WTC11 (cell line): Measurements from ENCODE around the gene GTF2H4. TPM values are rescaled to one million over a fixed set of nuclear protein-coding genes. Genes with fewer than 3 reads are reported as not detected.
"Not testable (repeated sequence)": the region's sequence is repeated elsewhere in the genome, so short reads cannot be mapped to it uniquely, and the experiment has no call there.

Experiments
- ATAC-seq: fragments of 200-7000 bp; cut with Tn5 transposase; 2 replicates; pipeline ENCODE4 v1.10.0; 2021; ENCODE audit warnings: mild to moderate bottlenecking, moderate library complexity
- CTCF ChIA-PET: fragments of 300-600 bp; sonication (Branson Sonifier 250); formaldehyde crosslinking; loops from one replicate; lab custom pipeline; 2021; ENCODE audit warnings: antibody characterized with exemption; lab: Charles Lee
- POLR2A ChIA-PET: fragments of 350-600 bp; sonication (Branson Sonifier 250); formaldehyde crosslinking; loops from one replicate; lab custom pipeline; 2021; ENCODE audit warnings: antibody characterized with exemption; lab: Charles Lee
- DNase-seq: peaks from one replicate; pipeline ENCODE4 v3.0.0; 2021; ENCODE audit warnings: low spot score
- H3K27ac Mint-ChIP-seq: 2 replicates; pipeline ENCODE4 v1.8.0; 2021; ENCODE audit warnings: mixed read lengths
- H3K27me3 Mint-ChIP-seq: 2 replicates; pipeline ENCODE4 v1.8.0; 2021; ENCODE audit warnings: low read depth, mild to moderate bottlenecking, moderate library complexity, mixed read lengths
- H3K36me3 Mint-ChIP-seq: 2 replicates; pipeline ENCODE4 v1.8.0; 2021; ENCODE audit warnings: mixed read lengths
- H3K4me1 Mint-ChIP-seq: 2 replicates; pipeline ENCODE4 v1.8.0; 2022; ENCODE audit warnings: mixed read lengths
- H3K4me3 Mint-ChIP-seq: 2 replicates; pipeline ENCODE4 v1.8.0; 2021; ENCODE audit warnings: mild to moderate bottlenecking, moderate library complexity, mixed read lengths
- H3K9me3 Mint-ChIP-seq: 2 replicates; pipeline ENCODE4 v1.8.0; 2021; ENCODE audit warnings: mixed read lengths
- ATF1 ChIP-seq: sonication (generic); formaldehyde crosslinking; IDR thresholded peaks from 2 replicates; pipeline ENCODE4 v1.8.1; 2023; ENCODE audit warnings: mild to moderate bottlenecking, moderate library complexity, missing genetic modification reagents
- EMX1 ChIP-seq: fragments of 250-450 bp; sonication (Bioruptor Pico); IDR thresholded peaks from 2 replicates; pipeline ENCODE4 v1.8.0; 2021; ENCODE audit warnings: mild to moderate bottlenecking
- ESRRA ChIP-seq: sonication (generic); formaldehyde crosslinking; IDR thresholded peaks from 2 replicates; pipeline ENCODE4 v1.8.1; 2022; ENCODE audit warnings: mild to moderate bottlenecking, missing genetic modification reagents, borderline replicate concordance
- FOXP1 ChIP-seq: sonication (generic); formaldehyde crosslinking; IDR thresholded peaks from 2 replicates; pipeline ENCODE4 v1.8.0; 2022; ENCODE audit warnings: missing genetic modification reagents, mild to moderate bottlenecking, moderate library complexity, borderline replicate concordance
- GABPB1 ChIP-seq: sonication (generic); formaldehyde crosslinking; IDR thresholded peaks from 2 replicates; pipeline ENCODE4 v1.8.1; 2023; ENCODE audit warnings: mild to moderate bottlenecking, missing genetic modification reagents
- KAT7 ChIP-seq: sonication (generic); formaldehyde crosslinking; IDR thresholded peaks from 2 replicates; pipeline ENCODE4 v1.8.1; 2023; ENCODE audit warnings: missing genetic modification reagents, mild to moderate bottlenecking, borderline replicate concordance
- NFYB ChIP-seq: sonication (generic); formaldehyde crosslinking; conservative IDR thresholded peaks from 2 replicates; pipeline ENCODE4 v1.8.0; 2022; ENCODE audit warnings: low read depth, missing genetic modification reagents
- NR3C1 ChIP-seq: sonication (generic); formaldehyde crosslinking; conservative IDR thresholded peaks from 2 replicates; pipeline ENCODE4 v1.8.1; 2023; ENCODE audit warnings: low read depth, mild to moderate bottlenecking, missing genetic modification reagents
- SMAD4 ChIP-seq: sonication (generic); formaldehyde crosslinking; IDR thresholded peaks from 2 replicates; pipeline ENCODE4 v1.8.0; 2022; ENCODE audit warnings: mild to moderate bottlenecking, missing genetic modification reagents
- total RNA-seq: library from RNA; stranded (reverse); gene quantifications from 3 replicates; pipeline ENCODE4 v1.2.3, GENCODE V29; 2021
- TF ChIP-seq, protein P1 (sequence below): sonication (generic); formaldehyde crosslinking; IDR thresholded peaks from 2 replicates; pipeline ENCODE4 v1.8.0; 2022; ENCODE audit warnings: mild to moderate bottlenecking, missing genetic modification reagents
- TF ChIP-seq, protein P2 (sequence below): sonication (generic); formaldehyde crosslinking; IDR thresholded peaks from 2 replicates; pipeline ENCODE4 v1.8.0; 2022; ENCODE audit warnings: mild to moderate bottlenecking, missing genetic modification reagents
- TF ChIP-seq, protein P3 (sequence below): sonication (generic); formaldehyde crosslinking; IDR thresholded peaks from 2 replicates; pipeline ENCODE4 v1.8.1; 2023; ENCODE audit warnings: mild to moderate bottlenecking, missing genetic modification reagents, moderate library complexity
- TF ChIP-seq, protein P4 (sequence below): sonication (generic); formaldehyde crosslinking; IDR thresholded peaks from 2 replicates; pipeline ENCODE4 v1.8.1; 2023; ENCODE audit warnings: mild to moderate bottlenecking, missing genetic modification reagents
- TF ChIP-seq, protein P5 (sequence below): sonication (generic); formaldehyde crosslinking; conservative IDR thresholded peaks from 2 replicates; pipeline ENCODE4 v1.8.1; 2022; ENCODE audit warnings: mild to moderate bottlenecking, missing genetic modification reagents
- TF ChIP-seq, protein P6 (sequence below): sonication (generic); formaldehyde crosslinking; IDR thresholded peaks from 2 replicates; pipeline ENCODE4 v1.8.0; 2023; ENCODE audit warnings: missing genetic modification reagents, mild to moderate bottlenecking, borderline replicate concordance
- TF ChIP-seq, protein P7 (sequence below): fragments of 250-450 bp; sonication (Bioruptor Pico); IDR thresholded peaks from 2 replicates; pipeline ENCODE4 v1.8.0; 2021; ENCODE audit warnings: mild to moderate bottlenecking
- TF ChIP-seq, protein P8 (sequence below): fragments of 250-450 bp; sonication (Bioruptor Pico); IDR thresholded peaks from 2 replicates; pipeline ENCODE4 v1.9.0; 2021; ENCODE audit warnings: mild to moderate bottlenecking

Gene GTF2H4
- total RNA-seq, 1 experiment from 2014 or later, result 49.2 TPM

DNA sequence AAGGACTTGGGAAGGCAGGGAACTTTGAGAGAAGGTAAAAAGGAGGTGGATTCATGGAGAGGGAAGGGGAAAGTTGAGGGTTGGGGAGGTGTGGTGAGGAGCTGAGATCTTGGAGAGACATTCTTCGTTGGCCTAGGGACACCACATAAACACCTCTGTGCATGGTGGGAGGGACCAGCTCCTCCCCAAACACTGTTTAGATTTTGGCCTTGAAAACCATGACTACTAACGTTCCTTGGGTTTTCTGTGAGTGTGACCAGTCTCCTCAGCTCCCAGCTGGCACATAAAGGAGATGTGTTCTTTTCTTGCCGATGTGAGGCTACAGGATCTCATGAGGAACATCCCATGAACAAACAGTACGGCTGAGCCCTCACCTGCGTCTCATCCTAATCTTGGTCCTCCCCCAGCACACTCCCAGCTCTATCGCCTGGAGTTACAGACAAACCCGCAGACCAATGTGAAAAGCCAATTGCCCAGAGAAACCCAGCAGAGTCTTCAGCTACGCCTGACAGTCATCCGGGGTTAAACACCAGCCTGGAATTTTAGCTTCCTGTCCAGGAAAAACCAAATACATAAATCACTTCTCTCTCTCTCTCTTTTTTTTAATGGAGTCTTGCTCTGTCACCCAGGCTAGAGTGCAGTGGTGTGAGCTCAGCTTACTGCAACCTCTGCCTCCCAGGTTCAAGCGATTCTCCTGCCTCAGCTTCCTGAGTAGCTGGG is 45.7 kb upstream of the GTF2H4 start (continued):
- TF ChIP-seq GABPB1 (CRISPR knock-in tag) (no peak), NR3C1 (CRISPR knock-in tag) (no peak)
- TF ChIP-seq, protein P1, sequence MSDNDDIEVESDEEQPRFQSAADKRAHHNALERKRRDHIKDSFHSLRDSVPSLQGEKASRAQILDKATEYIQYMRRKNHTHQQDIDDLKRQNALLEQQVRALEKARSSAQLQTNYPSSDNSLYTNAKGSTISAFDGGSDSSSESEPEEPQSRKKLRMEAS (CRISPR knock-in tag), result no peak
- TF ChIP-seq, protein P2, sequence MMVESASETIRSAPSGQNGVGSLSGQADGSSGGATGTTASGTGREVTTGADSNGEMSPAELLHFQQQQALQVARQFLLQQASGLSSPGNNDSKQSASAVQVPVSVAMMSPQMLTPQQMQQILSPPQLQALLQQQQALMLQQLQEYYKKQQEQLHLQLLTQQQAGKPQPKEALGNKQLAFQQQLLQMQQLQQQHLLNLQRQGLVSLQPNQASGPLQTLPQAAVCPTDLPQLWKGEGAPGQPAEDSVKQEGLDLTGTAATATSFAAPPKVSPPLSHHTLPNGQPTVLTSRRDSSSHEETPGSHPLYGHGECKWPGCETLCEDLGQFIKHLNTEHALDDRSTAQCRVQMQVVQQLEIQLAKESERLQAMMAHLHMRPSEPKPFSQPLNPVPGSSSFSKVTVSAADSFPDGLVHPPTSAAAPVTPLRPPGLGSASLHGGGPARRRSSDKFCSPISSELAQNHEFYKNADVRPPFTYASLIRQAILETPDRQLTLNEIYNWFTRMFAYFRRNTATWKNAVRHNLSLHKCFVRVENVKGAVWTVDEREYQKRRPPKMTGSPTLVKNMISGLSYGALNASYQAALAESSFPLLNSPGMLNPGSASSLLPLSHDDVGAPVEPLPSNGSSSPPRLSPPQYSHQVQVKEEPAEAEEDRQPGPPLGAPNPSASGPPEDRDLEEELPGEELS (CRISPR knock-in tag), result no peak

DNA sequence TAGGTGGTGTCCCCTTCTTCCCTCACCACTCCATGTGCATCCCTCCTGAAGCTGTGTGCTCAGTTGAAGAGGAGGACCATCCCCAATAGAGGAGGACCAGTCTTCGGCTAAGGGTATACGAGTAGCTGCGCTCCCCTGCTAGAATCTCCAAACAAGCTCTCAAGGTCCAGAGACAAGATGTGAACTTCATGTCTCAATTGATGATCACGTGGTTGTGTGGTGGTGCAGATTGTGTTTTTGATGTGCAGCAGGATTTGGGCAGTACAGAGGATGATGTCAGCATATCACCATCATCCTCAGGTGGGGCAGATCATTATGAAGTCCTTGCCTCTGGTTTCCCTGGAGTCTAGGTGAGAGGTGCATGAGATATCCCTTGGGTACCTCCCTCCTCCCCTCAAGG is 43.7 kb upstream of the GTF2H4 start:
- Mint-ChIP-seq H3K36me3 (peaks cover 38% of the 10 kb centered on the region), H3K9me3 (peaks cover 67% of the 10 kb centered on the region), H3K4me3 (no peak overlapping the region), H3K27ac (no peak overlapping the region), H3K4me1 (no peaks in the 10 kb centered on the region), H3K27me3 (peaks cover 28% of the 10 kb centered on the region)
- ATAC-seq (no peak), DNase-seq (no peak)
- TF ChIP-seq, protein P3, sequence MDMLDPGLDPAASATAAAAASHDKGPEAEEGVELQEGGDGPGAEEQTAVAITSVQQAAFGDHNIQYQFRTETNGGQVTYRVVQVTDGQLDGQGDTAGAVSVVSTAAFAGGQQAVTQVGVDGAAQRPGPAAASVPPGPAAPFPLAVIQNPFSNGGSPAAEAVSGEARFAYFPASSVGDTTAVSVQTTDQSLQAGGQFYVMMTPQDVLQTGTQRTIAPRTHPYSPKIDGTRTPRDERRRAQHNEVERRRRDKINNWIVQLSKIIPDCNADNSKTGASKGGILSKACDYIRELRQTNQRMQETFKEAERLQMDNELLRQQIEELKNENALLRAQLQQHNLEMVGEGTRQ (CRISPR knock-in tag), result no peak
- TF ChIP-seq, protein P4, sequence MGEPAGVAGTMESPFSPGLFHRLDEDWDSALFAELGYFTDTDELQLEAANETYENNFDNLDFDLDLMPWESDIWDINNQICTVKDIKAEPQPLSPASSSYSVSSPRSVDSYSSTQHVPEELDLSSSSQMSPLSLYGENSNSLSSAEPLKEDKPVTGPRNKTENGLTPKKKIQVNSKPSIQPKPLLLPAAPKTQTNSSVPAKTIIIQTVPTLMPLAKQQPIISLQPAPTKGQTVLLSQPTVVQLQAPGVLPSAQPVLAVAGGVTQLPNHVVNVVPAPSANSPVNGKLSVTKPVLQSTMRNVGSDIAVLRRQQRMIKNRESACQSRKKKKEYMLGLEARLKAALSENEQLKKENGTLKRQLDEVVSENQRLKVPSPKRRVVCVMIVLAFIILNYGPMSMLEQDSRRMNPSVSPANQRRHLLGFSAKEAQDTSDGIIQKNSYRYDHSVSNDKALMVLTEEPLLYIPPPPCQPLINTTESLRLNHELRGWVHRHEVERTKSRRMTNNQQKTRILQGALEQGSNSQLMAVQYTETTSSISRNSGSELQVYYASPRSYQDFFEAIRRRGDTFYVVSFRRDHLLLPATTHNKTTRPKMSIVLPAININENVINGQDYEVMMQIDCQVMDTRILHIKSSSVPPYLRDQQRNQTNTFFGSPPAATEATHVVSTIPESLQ (CRISPR knock-in tag), result no peak
- TF ChIP-seq EMX1 (CRISPR knock-in tag), result no peak
- no peak for TF ChIP-seq FOXP1
- TF ChIP-seq ESRRA (CRISPR knock-in tag), result no peak
- no peak for TF ChIP-seq GABPB1 (CRISPR knock-in tag)
- no peak for TF ChIP-seq ATF1 (CRISPR knock-in tag)
- no peak for TF ChIP-seq SMAD4 (CRISPR knock-in tag)
- no peak for TF ChIP-seq KAT7 (CRISPR knock-in tag)
- TF ChIP-seq NFYB (CRISPR knock-in tag), result no peak
- CTCF ChIA-PET, result no interaction called here
- POLR2A ChIA-PET, result no interaction called here

DNA sequence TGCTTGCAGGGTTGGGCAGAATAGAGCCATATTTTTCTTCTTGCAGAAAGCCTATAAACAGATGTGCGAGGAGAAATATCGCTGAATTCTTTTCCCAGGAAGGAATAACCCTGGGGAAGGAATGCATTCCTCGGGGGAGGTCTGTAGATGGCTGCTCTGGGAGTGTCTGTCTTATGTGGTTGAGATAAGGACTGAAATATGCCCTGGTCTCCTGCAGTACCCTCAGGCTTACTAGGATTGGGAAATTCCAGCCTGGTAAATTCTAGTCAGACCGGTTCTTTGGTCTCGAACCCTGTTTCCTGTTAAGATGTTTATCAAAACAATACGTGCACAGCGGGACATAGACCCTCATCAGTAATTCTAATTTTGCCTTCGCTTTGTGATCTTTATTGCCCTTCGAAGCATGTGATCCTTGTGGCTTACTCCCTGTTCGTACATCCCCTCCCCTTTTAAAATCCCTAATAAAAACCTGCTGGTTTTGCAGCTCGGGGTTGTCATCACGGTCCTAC is 38.7 kb upstream of the GTF2H4 start:
- H3K27me3 Mint-ChIP-seq, result peaks cover 23% of the 10 kb centered on the region
- H3K4me1 Mint-ChIP-seq, H3K27ac Mint-ChIP-seq, ATAC-seq, POLR2A ChIA-PET, H3K4me3 Mint-ChIP-seq: not testable (repeated sequence)
- CTCF ChIA-PET, result interaction anchor here (0.7 kb wide), 1 partner anchor 97 kb away, joined by 3 read pairs; no protein-coding TSS in a partner anchor
- H3K36me3 Mint-ChIP-seq, result peaks cover 58% of the 10 kb centered on the region
- DNase-seq, result peak; percentile 55
- peaks cover 68% of the 10 kb centered on the region for H3K9me3 Mint-ChIP-seq

DNA sequence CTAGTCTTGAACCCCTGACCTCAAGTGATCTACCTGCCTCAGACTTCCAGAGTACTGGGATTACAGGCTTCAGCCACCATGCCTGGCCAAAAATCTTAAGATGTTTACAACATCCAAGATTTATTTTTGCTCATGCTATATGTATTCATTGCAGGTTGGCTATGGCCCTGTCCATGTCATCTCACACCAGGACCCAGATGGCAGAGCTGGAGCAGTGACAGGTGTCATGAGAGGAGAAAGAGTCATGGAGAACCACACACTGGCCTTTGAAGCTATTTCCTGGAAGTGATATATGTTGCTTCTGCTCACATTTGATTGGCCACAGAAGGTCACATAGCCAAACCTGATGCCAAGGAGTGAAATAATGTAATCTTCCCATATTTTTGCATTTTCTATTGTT is 37.5 kb upstream of the GTF2H4 start:
- CTCF ChIA-PET, result no interaction called here
- TF ChIP-seq, protein P5, sequence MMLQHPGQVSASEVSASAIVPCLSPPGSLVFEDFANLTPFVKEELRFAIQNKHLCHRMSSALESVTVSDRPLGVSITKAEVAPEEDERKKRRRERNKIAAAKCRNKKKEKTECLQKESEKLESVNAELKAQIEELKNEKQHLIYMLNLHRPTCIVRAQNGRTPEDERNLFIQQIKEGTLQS (CRISPR knock-in tag), result no peak
- TF ChIP-seq, protein P6, sequence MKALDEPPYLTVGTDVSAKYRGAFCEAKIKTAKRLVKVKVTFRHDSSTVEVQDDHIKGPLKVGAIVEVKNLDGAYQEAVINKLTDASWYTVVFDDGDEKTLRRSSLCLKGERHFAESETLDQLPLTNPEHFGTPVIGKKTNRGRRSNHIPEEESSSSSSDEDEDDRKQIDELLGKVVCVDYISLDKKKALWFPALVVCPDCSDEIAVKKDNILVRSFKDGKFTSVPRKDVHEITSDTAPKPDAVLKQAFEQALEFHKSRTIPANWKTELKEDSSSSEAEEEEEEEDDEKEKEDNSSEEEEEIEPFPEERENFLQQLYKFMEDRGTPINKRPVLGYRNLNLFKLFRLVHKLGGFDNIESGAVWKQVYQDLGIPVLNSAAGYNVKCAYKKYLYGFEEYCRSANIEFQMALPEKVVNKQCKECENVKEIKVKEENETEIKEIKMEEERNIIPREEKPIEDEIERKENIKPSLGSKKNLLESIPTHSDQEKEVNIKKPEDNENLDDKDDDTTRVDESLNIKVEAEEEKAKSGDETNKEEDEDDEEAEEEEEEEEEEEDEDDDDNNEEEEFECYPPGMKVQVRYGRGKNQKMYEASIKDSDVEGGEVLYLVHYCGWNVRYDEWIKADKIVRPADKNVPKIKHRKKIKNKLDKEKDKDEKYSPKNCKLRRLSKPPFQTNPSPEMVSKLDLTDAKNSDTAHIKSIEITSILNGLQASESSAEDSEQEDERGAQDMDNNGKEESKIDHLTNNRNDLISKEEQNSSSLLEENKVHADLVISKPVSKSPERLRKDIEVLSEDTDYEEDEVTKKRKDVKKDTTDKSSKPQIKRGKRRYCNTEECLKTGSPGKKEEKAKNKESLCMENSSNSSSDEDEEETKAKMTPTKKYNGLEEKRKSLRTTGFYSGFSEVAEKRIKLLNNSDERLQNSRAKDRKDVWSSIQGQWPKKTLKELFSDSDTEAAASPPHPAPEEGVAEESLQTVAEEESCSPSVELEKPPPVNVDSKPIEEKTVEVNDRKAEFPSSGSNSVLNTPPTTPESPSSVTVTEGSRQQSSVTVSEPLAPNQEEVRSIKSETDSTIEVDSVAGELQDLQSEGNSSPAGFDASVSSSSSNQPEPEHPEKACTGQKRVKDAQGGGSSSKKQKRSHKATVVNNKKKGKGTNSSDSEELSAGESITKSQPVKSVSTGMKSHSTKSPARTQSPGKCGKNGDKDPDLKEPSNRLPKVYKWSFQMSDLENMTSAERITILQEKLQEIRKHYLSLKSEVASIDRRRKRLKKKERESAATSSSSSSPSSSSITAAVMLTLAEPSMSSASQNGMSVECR (CRISPR knock-in tag), result no peak
- TF ChIP-seq, protein P7, sequence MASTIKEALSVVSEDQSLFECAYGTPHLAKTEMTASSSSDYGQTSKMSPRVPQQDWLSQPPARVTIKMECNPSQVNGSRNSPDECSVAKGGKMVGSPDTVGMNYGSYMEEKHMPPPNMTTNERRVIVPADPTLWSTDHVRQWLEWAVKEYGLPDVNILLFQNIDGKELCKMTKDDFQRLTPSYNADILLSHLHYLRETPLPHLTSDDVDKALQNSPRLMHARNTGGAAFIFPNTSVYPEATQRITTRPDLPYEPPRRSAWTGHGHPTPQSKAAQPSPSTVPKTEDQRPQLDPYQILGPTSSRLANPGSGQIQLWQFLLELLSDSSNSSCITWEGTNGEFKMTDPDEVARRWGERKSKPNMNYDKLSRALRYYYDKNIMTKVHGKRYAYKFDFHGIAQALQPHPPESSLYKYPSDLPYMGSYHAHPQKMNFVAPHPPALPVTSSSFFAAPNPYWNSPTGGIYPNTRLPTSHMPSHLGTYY (CRISPR knock-in tag), result no peak
- TF ChIP-seq, protein P8, sequence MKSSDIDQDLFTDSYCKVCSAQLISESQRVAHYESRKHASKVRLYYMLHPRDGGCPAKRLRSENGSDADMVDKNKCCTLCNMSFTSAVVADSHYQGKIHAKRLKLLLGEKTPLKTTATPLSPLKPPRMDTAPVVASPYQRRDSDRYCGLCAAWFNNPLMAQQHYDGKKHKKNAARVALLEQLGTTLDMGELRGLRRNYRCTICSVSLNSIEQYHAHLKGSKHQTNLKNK (CRISPR knock-in tag), result no peak

More for the DNA sequence above, 37.5 kb upstream of the GTF2H4 start:
- peaks cover 7% of the 10 kb centered on the region; the same call in 1 of the 2 replicates for H3K4me1 Mint-ChIP-seq
- peaks cover 67% of the 10 kb centered on the region for H3K9me3 Mint-ChIP-seq
- H3K36me3 Mint-ChIP-seq, result peaks cover 62% of the 10 kb centered on the region
- H3K27me3 Mint-ChIP-seq, result peaks cover 23% of the 10 kb centered on the region
- no peak overlapping the region for H3K27ac Mint-ChIP-seq
- POLR2A ChIA-PET, result no interaction called here
- no peak for ATAC-seq
- no peak for DNase-seq
- H3K4me3 Mint-ChIP-seq, result no peak overlapping the region
